NCI-H2029 treated with DMSO at 0.1 percent for 48 hours (cell line): ENCODE data around the gene AK3.

Experiments used
- DNase-seq: peaks from one replicate; lab custom pipeline; 2025; lab: John Stamatoyannopoulos, UW

AK3 gene

DNA sequence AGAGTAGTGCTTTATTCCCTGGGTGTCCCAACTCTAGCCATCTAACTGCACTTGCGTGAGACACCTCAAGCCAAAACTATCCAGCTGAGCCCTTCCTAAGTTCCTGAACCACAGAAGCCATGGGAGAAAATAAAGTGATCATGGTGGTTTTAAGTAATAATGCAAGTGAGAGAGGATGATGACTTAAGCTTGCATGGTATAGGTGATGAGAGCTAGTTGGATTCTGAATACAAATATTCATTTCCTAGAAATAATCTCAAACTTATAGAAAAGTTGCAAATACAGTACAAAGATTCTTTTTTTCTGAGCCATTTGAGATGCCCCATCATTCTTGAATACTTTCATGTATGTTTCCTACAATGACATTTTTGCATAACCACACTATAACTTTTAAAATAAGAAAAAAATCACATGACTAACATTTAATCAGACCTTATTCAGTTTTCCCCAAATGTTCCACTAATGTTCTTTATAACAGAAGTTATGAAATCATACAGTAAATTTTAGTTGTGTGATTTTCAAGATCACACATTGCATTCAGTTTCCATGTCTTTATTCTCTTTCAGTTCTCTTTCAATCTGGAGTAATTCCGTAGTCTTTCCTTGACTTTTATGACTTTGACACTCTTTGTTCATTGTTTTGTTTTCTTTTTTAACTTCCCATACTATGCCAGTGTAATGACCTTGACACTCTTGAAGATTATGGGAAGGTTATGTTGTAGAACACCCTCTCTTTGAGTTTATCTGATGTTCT lies 5.5 kb upstream of the AK3 start:
- DNase-seq, result no peak

DNA sequence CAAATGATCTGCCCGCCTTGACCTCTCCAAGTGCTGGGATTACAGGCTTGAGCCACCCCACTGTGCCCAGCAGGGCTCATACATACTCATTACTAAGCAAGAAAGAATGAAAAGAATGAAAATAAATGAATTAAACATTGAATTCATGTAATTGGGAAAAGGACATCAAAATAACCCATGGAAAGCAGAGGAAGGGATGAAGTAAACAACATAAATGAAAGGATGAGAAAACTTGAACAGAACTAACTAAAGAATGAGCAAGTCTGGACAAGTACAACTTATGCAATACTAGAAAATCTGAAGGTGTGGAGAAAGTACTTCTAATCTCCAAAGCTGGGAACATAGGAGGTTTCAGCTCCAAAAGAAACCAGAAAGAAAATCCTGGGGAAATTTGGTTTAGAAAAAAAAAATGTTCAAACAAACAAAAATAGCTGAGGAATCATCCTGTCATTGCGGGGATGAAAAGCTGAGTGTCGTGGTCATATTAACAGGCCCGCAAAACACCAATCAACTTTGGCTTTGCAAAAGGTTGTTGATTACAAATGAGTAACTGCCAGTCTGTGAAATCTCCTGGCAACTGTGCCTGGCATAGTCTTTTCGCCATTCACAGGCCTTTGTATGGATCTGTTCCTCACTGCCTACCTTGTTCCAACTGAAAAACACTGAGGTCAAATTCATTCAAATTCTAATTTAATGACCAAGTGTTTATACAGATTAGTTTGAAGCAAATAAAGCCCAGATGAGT lies 2.3 kb upstream of the AK3 start:
- DNase-seq, result no peak

DNA sequence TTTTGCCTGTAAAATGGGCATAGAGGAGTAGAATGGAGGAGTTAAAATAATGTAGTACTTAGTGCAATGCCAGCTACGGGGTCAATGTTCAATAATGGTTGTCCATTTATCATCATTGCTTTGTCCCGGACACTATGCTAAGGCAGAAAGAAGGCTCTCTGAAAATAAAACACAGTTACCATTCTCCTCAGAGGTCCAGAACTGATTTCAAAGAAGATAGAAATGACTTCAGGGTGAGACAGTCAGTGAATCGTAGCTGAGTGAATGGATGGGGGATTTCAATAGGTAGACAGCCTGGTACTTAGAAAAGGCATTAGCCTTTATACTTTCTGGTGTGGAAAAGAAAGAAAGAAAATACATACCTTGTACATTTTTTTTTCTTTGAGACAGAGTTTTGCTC lies 1.2 kb upstream of the AK3 start:
- no peak for DNase-seq

DNA sequence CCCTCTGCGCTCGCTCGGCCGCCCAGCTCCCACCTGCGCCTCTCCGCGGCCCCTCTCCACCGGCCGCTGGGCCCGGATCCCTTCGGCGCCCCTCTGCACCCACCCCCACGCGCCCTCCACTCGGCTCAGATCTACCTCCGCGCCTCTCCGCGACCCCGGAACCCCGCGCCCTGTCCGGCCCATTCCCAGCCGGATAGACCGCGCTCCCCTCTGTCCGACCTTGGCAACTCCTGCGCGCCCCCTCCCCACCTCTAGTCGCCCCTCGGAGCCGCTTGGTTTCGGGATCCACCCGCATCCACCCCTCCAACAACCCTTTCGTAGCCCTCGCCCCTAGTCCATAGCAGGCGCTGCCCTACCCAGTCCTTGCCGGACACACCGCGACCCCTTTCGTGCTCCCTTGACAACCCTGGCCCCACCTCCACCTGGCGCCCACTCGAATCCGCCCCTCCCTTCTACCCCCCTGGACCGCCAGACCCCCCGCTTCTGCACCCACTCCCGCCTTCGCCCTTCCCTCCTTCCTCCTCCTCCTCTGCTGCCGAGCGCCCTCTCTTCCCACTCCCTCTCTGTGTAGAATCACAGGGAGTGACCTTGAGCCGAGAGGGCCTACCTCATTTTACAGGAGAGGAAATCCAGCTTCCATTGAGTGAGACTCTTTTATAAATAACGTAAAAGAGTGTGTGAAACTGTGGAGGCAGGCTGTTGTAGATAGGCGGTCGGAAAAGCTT lies 525 bp upstream of the AK3 start:
- no peak for DNase-seq

DNA sequence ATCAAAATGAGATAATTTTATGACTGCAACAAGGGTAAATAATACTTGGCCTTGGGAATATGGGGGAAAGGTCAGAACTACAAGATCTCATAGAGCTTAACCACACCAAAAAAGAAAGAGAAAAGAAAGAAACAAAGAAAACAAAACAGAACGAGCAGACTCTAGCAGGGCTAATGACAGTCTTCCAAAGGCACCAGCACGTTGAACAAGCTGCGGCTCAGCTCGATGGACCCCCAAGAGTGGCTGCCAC lies 689 bp downstream of the AK3 start:
- DNase-seq, result no peak

DNA sequence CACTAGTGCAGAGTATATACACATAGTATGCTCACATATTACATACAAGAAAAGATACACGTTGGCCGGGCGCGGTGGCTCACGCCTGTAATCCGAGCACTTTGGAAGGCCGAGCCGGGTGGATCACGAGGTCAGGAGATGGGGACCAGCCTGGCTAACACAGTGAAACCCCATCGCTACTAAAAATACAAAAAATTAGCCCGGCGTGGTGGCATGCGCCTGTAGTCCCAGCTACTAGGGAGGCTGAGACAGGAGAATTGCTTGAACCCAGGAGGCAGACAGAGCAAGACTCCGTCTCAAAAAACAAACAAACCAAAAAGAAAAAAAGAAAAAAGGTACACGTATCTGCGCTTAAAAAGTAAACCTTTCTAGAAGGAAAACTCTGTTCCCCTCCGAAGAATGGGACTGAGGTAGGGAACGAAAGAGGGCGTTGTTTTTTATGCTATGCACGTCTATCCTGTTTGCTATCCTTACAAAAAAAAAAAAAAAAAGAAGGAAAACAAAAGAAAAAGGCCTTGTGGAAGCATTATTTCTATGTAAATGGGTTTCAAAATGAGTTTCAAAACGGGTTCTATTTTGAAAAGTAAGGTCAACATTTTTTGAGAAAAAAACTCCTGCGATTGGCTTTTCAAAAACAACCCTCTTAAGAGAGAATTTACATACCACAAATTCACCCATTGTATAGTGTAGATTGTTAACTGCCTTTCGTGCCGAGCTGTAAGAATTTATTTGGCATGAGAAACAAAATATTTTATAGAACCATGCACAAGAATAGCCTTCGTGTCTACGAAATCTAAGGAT lies 1.2 kb downstream of the AK3 start:
- DNase-seq, result no peak

DNA sequence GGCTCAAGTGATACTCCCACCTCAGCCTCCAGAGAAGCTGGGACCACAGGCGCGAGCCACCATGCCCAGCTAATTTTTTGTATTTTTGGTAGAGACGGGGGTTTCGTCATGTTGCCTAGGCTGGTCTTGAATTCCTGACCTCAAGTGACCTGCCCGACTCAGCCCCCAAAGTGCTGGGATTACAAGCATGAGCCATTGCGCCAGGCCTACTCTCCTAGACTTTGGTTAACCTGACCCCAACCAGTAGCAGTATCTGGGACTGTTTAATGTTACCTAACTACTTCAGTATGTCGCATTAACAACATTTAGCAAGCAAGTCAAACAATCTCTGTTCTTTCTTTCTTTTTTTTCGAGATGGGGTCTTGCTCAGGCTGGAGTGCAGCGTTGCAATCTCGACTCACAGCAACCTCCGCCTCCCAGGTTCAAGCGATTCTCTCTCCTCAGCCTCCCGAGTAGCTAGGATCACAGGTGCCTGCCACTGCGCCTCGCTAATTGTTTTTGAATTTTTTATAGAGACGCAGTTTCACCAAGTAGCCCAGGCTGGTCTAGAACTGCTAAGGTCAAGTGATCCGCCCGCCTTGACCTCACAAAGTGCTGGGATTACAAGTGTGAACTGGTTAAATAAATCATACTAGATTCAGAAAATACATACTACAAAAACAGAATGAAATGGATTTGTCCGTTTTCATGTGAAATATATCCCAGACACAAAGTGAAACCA lies 2.0 kb downstream of the AK3 start:
- no peak for DNase-seq

DNA sequence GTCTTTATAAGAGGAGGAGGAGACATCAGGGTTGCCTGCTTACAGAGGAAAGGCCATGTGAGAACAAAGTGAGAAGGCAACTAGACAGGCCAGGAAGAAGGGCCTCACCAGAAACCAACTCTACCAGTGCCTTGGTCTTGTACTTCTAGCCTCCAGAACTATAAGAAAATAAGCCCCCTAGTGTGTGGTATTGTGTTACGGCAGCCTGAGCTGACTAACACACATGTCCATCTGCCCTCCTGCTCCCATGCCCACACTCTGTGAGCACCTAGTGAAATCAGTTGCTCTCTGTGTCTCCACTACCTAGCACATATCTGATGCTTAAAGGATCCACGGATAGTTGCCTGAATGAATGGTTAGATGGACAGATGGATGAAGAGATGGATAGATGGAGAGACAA lies 6.9 kb downstream of the AK3 start:
- no peak for DNase-seq

DNA sequence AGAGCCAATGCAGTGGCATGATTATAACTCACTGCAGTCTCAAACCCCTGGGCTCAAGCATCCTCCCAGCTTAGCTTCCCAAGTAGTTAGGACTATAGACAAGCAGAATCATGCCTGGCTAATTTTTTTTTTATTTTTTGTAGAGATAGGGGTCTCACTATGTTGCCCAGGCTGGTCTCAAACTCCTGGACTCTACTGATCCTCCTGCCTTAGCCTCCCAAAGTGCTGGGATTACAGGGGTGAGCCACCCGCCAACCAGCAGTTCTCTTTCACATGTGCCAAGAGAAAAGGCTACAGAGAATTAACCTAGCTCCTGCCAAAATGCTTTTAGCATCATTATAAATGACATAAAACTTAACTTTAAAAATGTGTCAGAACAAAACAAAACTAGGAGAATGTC lies 8.1 kb downstream of the AK3 start:
- DNase-seq, result no peak

DNA sequence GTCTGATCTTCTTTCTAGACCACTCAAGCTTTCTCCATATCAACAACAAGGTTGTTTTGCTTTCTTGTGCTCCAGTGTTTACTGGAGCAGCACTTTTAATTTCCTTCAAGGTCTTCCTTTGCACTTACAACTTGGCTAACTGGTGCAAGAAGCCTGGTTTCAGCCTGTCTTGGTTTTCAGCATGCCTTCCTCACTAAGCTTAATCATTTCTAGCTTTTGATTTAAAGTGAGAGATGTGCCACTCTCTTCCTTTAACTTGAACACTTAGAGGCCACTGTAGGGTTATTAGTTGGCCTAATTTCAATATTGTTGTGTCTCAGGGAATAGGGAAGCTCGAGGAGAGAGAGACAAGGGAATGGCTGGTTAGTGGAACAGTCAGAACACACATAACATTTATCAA lies 13.4 kb downstream of the AK3 start:
- no peak for DNase-seq

DNA sequence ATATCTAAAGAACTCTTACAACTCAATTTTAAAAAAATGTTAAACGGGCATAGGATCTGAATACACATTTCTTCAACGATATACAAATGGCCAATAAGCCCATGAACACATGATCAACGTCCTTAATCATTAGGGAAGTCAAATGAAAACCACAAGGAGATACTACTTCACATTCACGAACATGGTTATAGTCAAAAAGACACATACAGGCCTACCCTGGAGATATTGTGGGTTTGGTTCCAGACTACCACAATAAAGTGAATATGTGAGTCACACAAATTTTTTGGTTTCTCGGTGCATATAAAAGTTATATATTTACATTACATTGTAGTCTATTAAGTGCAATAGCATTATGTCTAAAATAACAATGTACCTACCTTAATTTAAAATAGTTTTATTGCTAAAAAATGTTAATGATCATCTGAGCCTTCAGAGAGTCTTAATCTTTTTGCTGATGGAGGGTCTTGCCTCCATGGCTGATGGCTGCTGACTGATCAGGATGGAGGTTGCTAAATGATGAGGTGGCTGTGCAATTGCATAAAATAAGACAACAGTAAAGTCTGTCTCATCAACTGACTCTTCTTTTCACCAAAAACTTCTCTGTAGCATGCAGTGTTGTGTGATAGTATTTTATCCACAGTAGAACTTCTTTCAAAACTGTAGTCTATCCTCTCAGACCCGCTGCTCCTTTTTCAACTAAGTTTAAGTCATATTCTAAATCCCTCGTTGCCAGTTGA lies 15.1 kb downstream of the AK3 start:
- no peak for DNase-seq

DNA sequence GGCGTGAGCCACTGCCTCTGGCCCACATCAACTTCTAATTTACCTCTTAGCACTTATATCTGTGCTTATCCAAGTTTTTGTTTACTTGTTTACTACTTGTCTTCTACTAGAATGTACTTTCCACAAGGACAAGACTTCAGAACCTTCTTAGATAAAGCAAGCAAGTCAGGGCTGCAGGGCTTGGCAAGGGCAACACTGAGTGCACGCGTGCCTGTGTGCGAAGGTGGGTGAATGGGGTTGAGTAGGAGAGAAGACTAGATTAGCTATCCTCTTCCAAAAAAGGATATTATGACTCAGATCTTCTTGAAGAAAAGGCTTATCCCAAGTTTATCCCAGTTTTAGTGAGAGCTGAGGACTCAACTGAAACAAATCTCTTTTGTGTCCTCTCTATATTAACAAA lies 19.3 kb downstream of the AK3 start:
- no peak for DNase-seq

DNA sequence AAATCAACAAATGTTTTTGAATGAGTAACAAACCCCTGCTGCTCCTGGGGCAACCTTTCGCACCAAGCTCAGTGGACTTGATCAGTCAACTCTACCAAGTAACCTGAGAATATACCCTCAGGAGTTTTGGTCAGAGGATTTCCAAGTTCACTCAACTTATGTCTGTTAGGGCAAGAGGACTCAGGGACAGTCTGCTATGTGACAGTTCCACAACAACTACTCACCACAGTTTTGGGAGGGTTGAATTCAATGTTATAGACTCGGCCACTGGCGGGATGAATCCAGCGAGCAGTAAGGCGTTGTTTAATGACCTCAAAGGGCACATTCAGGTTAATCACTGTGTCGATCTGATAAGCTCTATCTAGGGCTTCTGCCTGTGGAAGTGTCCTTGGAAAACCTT lies 22.1 kb downstream of the AK3 start:
- no peak for DNase-seq

DNA sequence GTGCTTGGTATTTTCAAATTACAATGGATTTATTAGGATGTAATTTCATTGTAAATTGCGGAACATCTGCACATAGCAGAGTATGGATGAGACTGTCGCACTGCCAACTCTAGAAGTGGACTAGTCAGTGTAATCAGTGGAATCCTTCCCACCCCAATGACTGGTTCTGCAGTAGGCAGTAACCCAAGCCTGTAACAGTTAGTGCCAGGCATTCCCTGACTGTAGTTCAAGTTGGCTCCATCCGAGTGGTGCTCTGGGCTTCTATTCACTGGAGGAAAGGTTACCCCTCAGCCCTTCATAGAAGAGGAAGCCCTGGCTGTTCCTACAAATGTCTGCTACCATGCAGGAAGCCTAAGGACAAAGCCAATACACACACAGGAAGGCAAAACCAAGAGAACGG lies 23.2 kb downstream of the AK3 start:
- no peak for DNase-seq

DNA sequence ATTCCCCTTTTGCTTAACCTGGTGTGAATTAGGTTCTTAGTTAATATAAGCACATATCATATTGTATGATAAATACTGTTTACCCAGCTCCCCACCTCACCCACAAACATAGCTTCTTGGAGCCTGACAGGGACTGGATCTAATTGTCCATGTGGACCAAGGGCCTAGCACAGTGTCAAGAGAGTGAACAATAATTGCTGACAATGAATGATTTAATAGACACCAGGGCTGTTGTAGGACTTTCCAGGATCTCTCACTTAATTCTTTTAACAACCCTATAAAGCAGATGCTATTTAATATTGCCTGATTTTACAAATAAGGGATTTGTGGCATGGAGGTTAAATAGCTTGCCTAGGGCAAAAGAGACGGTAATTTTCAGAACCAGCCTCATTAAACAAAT lies 24.8 kb downstream of the AK3 start:
- no peak for DNase-seq

DNA sequence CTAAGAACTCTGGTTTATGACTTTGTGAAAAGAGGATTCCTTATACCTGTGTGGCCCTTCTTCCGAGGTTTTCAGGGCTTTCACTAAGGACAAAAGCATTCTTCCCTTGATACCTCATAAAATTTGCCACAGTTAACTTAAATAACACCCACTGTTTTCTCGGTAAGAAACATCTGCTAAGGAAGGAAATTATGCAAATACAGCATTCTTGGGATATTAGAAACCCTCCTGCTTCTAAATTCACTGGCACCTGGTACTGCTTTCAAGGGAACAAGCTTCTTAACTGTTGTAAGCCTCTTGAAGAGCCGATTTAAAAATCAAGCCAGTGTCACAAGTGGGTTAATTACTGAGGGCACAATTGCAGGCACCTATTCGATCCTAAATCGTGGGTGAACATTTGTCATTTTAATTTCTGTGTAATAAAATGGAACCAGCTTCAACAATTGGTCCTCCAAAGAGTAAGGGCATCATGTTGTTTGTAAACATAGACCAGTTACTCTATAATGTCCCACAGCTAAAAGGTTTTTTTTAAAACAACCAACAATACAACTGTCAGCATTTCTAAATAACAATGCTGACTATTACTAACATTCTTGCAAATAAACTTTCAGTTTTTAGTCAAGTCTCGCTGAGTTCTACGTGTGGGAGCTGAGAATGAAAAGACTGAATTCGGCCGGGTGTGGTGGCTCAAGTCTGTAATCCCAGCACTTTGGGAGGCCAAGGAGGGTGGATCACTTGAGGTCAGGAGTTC lies 26.6 kb downstream of the AK3 start:
- DNase-seq, result no peak

DNA sequence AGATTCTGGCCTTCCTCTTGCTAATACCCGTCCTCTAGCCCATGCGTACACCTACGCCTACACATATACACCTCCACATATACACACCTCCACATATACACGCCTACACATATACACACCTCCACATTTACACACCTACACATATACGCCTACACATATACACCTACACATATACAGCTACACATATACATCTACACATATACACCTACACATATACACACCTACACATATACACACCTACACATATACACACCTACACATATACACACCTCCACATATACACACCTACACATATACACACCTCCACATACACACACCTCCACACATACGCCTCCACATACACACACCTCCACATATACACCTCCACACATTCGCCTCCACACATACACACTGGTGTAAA lies 27.2 kb downstream of the AK3 start:
- no peak for DNase-seq

DNA sequence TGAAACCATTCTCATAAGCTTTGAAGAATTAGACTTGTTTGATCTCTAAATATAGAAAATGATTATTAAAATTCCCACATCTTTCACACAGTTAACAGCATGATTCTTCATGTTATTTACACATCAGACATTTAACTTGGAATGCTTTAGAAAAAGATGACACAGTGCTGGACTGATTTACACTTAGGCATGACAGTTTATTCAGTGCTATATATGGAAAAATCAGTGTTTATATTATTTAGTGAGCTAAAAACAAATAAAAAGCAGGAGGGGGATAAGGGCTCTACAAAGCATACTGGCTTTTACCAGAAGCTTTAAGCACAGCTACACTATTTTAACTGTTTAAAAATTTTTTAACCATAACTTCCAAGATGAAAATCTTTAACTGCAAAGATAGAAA lies 31.6 kb downstream of the AK3 start:
- DNase-seq, result no peak

DNA sequence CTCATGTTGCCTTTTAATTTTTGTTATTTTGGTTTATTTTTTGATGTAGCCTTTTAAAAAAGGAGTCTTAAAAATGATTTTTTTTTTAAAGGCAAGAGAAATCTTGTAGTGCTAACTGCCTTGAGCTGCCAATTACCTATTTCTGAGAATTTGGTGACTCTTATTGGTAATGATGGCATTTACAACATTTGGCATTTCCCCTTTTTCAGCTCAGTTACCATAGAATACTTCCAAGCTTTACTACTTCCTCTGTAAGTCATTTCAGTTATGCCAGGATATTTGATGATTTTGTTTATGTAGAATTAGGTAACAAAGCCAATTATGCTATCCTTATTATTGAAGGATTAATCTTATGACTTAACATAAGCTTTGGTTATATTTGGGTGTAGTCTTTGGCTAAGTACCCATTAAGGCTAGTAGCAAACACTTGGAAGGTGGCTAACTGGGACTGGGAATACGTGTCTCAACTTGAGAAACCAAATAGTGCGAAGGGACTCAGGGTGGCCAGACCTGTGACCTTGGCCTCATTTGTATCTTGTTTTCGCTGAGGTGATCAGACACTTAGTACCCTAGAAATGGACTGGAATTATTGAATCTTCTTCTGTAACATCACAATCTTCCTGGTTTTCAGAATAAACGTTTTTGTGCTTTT lies 33.9 kb downstream of the AK3 start:
- no peak for DNase-seq

DNA sequence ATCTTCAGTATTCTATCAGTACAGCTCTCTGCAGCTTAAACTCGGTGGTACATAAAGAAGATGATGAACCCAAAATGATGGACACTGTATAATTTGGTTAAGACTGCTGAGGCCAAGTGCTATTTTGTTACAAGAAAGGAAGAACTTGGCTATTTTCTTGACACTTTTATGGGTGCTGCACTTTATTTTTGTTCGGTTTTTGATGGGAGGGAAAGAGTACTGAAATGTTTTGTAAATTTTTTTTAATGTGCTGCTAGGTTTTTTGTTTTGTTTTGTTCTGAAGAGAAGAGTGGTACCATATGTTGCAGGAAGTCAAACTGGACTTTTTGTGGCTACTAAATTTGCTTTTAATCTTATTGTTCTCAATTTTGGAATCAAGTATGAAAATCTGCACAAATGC lies 35.0 kb downstream of the AK3 start:
- DNase-seq, result no peak
